IMR-90 (cell line): ENCODE results near the gene SLC46A3. TPM values are rescaled to one million over a fixed set of nuclear protein-coding genes. Genes with fewer than 3 reads are reported as not detected.

Source experiments
- ATAC-seq: fragments of 200-7000 bp; cut with Tn5 transposase; 2 replicates; pipeline ENCODE4 v1.9.1; 2020; ENCODE audit warnings: low read depth, mild to moderate bottlenecking, moderate library complexity
- BruUV-seq: library from RNA; stranded (reverse); fragments of 400-500 nt; replicated peaks from 2 replicates; lab custom pipeline; 2021; lab: Mats Ljungman, UMichigan
- CTCF ChIA-PET: fragments of 300-600 bp; formaldehyde crosslinking; extraction: SDS; loops from one replicate; lab custom pipeline; 2021; ENCODE audit warnings: antibody characterized with exemption; lab: Yijun Ruan, JAX
- POLR2A ChIA-PET: fragments of 300-600 bp; sonication (Branson Sonifier 250); formaldehyde crosslinking; loops from one replicate; lab custom pipeline; 2022; ENCODE audit warnings: antibody characterized with exemption; ENCODE audit not compliant: unreplicated experiment; lab: Charles Lee
- DNase-seq: peaks from one replicate; pipeline ENCODE4 v3.0.0; 2013
- H2AFZ ChIP-seq: replicated peaks from 2 replicates; pipeline ENCODE3; 2013; ENCODE audit warnings: low read length, mild to moderate bottlenecking; ENCODE audit not compliant: poor library complexity
- H2AK5ac ChIP-seq: 2 replicates; pipeline ENCODE4 v1.6.1; 2013; ENCODE audit warnings: low read depth, low read length, inconsistent platforms
- H2AK9ac ChIP-seq: replicated peaks from 2 replicates; pipeline ENCODE3; 2013; ENCODE audit warnings: mild to moderate bottlenecking, low read depth, low read length, moderate library complexity; ENCODE audit not compliant: poor library complexity
- H2BK120ac ChIP-seq: 2 replicates; pipeline ENCODE4 v1.6.1; 2013; ENCODE audit warnings: low read depth, low read length, inconsistent platforms
- H2BK15ac ChIP-seq: 3 replicates; pipeline ENCODE4 v1.6.1; 2013; ENCODE audit warnings: low read depth, low read length, inconsistent platforms
- H2BK20ac ChIP-seq: 2 replicates; pipeline ENCODE4 v1.6.1; 2013; ENCODE audit warnings: low read depth, mild to moderate bottlenecking, inconsistent platforms, low read length, moderate library complexity
- H2BK5ac ChIP-seq: 2 replicates; pipeline ENCODE4 v1.6.1; 2013; ENCODE audit warnings: mild to moderate bottlenecking, low read depth, low read length, inconsistent platforms; ENCODE audit not compliant: poor library complexity, severe bottlenecking
- H3K14ac ChIP-seq: replicated peaks from 2 replicates; pipeline ENCODE4 v1.6.1; 2013; ENCODE audit warnings: low read depth, low read length, inconsistent platforms
- H3K18ac ChIP-seq: 2 replicates; pipeline ENCODE4 v1.6.1; 2013; ENCODE audit warnings: low read depth, low read length, control low read depth
- H3K23ac ChIP-seq: 2 replicates; pipeline ENCODE4 v1.6.1; 2013; ENCODE audit warnings: low read depth, low read length, inconsistent platforms
- H3K27ac ChIP-seq: 2 replicates; pipeline ENCODE4 v1.5.1; 2013; ENCODE audit warnings: mild to moderate bottlenecking, control low read depth, low read length; ENCODE audit not compliant: insufficient read depth
- H3K27me3 ChIP-seq: 2 replicates; pipeline ENCODE4 v1.6.1; 2013; ENCODE audit warnings: low read length; ENCODE audit not compliant: control insufficient read depth, insufficient read depth
- H3K36me3 ChIP-seq: 2 replicates; pipeline ENCODE4 v1.6.1; 2013; ENCODE audit warnings: low read length, mixed read lengths; ENCODE audit not compliant: control insufficient read depth, insufficient read depth
- H3K4ac ChIP-seq: 2 replicates; pipeline ENCODE4 v1.6.1; 2013; ENCODE audit warnings: low read depth, low read length, inconsistent platforms
- H3K4me1 ChIP-seq: 2 replicates; pipeline ENCODE4 v1.6.1; 2013; ENCODE audit warnings: low read length, mixed read lengths; ENCODE audit not compliant: control insufficient read depth, insufficient read depth
- H3K4me2 ChIP-seq: 2 replicates; pipeline ENCODE4 v1.6.1; 2013; ENCODE audit warnings: low read depth, mild to moderate bottlenecking, control low read depth, low read length, moderate library complexity
- H3K4me3 ChIP-seq: 2 replicates; pipeline ENCODE4 v1.5.1; 2013; ENCODE audit warnings: low read depth, mild to moderate bottlenecking, control low read depth, low read length, moderate library complexity; ENCODE audit not compliant: insufficient read depth
- H3K56ac ChIP-seq: 2 replicates; pipeline ENCODE4 v1.6.1; 2013; ENCODE audit warnings: low read length, inconsistent platforms; ENCODE audit not compliant: insufficient read depth; ENCODE audit errors: extremely low read depth
- H3K79me1 ChIP-seq, 2 experiments: 2 replicates each; pipeline ENCODE4 v1.6.1; 2013; ENCODE audit warnings: low read length in 2 of 2, inconsistent platforms in 1 of 2, low read depth in 1 of 2
- H3K9ac ChIP-seq: 2 replicates; pipeline ENCODE4 v1.6.1; 2013; ENCODE audit warnings: low read depth, low read length, control low read depth
- H3K9me1 ChIP-seq: 2 replicates; pipeline ENCODE4 v1.6.1; 2013; ENCODE audit warnings: low read length, inconsistent platforms; ENCODE audit not compliant: insufficient read depth
- H3K9me3 ChIP-seq: 2 replicates; pipeline ENCODE4 v1.6.1; 2013; ENCODE audit warnings: low read length; ENCODE audit not compliant: control insufficient read depth, insufficient read depth
- H4K20me1 ChIP-seq: 2 replicates; pipeline ENCODE4 v1.6.1; 2013; ENCODE audit warnings: low read length, inconsistent platforms; ENCODE audit not compliant: insufficient read depth
- H4K5ac ChIP-seq: 2 replicates; pipeline ENCODE4 v1.6.1; 2013; ENCODE audit warnings: mild to moderate bottlenecking, low read depth, low read length, control low read depth
- H4K8ac ChIP-seq, 2 experiments: 2 replicates each; pipeline ENCODE4 v1.6.1; 2013; ENCODE audit warnings: low read depth in 2 of 2, low read length in 2 of 2, control low read depth in 1 of 2, inconsistent platforms in 1 of 2
- H4K91ac ChIP-seq: 2 replicates; pipeline ENCODE4 v1.6.1; 2013; ENCODE audit warnings: low read depth, low read length, inconsistent platforms; ENCODE audit not compliant: insufficient read depth
- CEBPB ChIP-seq: IDR thresholded peaks from 2 replicates; pipeline ENCODE4 v1.6.1; 2012; ENCODE audit warnings: low read depth, low read length, improper control_type of control experiment
- CTCF ChIP-seq: conservative IDR thresholded peaks from 2 replicates; pipeline ENCODE4 v1.5.1; 2012; ENCODE audit warnings: mild to moderate bottlenecking, low read depth, low read length, improper control_type of control experiment
- FOS ChIP-seq: fragments of 150-350 bp; IDR thresholded peaks from 2 replicates; pipeline ENCODE4 v1.6.1; 2016; ENCODE audit warnings: low read depth, low read length
- NFE2L2 ChIP-seq: fragments of 150-350 bp; IDR thresholded peaks from 2 replicates; pipeline ENCODE4 v1.6.1; 2016; ENCODE audit warnings: low read depth, mild to moderate bottlenecking, low read length
- WGBS, 2 experiments: methylation state at CpG; one replicate each; pipeline versions ENCODE4 v1.1.5 to v1.1.7; 2013; ENCODE audit warnings: missing lambda C conversion rate in 2 of 2; ENCODE audit not compliant: insufficient read length in 1 of 2; ENCODE audit errors: extremely low coverage in 2 of 2; 5-methylcytosine and 5-hydroxymethylcytosine counted together
- dilution Hi-C: fragments of 300-500 bp; cut with HindIII; formaldehyde crosslinking; loops from one replicate; pipeline ENCODE4 v1.14.3; 2018; ENCODE audit warnings: low sequenced_read_pairs; ENCODE audit not compliant: unreplicated experiment
- in situ Hi-C: fragments of 300-500 bp; cut with MboI; formaldehyde crosslinking; loops from 3 replicates; pipeline ENCODE4 v1.14.3; 2019; ENCODE audit warnings: low sequenced_read_pairs, inconsistent platforms, mixed read lengths
- intact Hi-C: fragments of 100-400 bp; cut with micrococcal nuclease; formaldehyde crosslinking; loops from 2 replicates; pipeline ENCODE4 v1.10.0; 2022
- polyA plus RNA-seq, 3 experiments: library from polyadenylated mRNA; depleted of rRNA; stranded (reverse); fragments of >200 nt; gene quantifications; 2 replicates each; pipeline ENCODE4 v1.2.3, GENCODE V29; 2012; ENCODE audit warnings: low replicate concordance in 1 of 3
- total RNA-seq: library from RNA; depleted of rRNA; stranded (reverse); fragments of >200 nt; gene quantifications from 2 replicates; pipeline ENCODE4 v1.2.3, GENCODE V29; 2012

The SLC46A3 gene
- total and polyA plus RNA-seq, 2 of the 4 experiments (the other 2 are of a cell fraction) = 0.54 to 0.89 TPM

GRCh38 chr13:28716511-28716910 lies 2.3 kb downstream of the SLC46A3 start:
- peaks cover 12% of the 10 kb centered on the region for H3K4me1 ChIP-seq
- no peak overlapping the region for H4K5ac ChIP-seq
- H3K14ac ChIP-seq = 0 out of 2 replicates have a peak overlapping the region, but pooled peaks have one; percentile 33
- no TSS peak for BruUV-seq
- H2BK120ac ChIP-seq = no peak overlapping the region
- peaks cover 4% of the 10 kb centered on the region; the same call in 1 of the 2 replicates for H3K9me1 ChIP-seq
- no peak overlapping the region for H2BK5ac ChIP-seq
- H4K91ac ChIP-seq = no peak overlapping the region
- H3K9ac ChIP-seq = no peak overlapping the region
- H3K27me3 ChIP-seq = no peaks in the 10 kb centered on the region
- ATAC-seq = no peak
- no peaks in the 10 kb centered on the region for H3K9me3 ChIP-seq
- no peaks in the 10 kb centered on the region for H3K36me3 ChIP-seq
- in situ Hi-C loops (no loop called here), intact Hi-C loops (loop anchor here (5.0 kb wide), 1 partner anchor 36 kb away; no protein-coding TSS in a partner anchor), dilution Hi-C loops (no loop called here)
- 0% methylated on average over 3 of the region's 8 CpGs; no CpG with 5 or more reads in 1 of the 2 experiments for WGBS, 2 experiments
- H3K23ac ChIP-seq = no peak overlapping the region
- H3K27ac ChIP-seq = no peak overlapping the region
- no peaks in the 10 kb centered on the region for H4K20me1 ChIP-seq
- H2BK20ac ChIP-seq = no peak overlapping the region
- peak overlapping the region; percentile 51 for H3K4me2 ChIP-seq
- H3K4me3 ChIP-seq = no peak overlapping the region
- H2AK9ac ChIP-seq = no peak overlapping the region
- H3K18ac ChIP-seq = no peak overlapping the region
- ChIA-PET CTCF (interaction anchor here (0.6 kb wide), 1 partner anchor 12 kb away, joined by 3 read pairs; no protein-coding TSS in a partner anchor), POLR2A (no interaction called here)
- no peak overlapping the region for H2AK5ac ChIP-seq
- H3K4ac ChIP-seq = no peak overlapping the region
- H3K56ac ChIP-seq = no peak overlapping the region
- no peak overlapping the region for H2BK15ac ChIP-seq
- H3K79me1 ChIP-seq = no peaks in the 10 kb centered on the region
- no peak overlapping the region; a peak in 1 of 4 replicates for H4K8ac ChIP-seq
- TF ChIP-seq CTCF (no peak), FOS (no peak), NFE2L2 (no peak), CEBPB (peak; percentile 68; the same call in 1 of the 2 replicates)
- H2AFZ ChIP-seq = peak overlapping the region; percentile 64
- peak; percentile 83 for DNase-seq
